ENCODE results near the gene CDC42EP1. TPM values are rescaled to one million over a fixed set of nuclear protein-coding genes. Genes with fewer than 3 reads are reported as not detected.
A peak's percentile ranks its signal among the peaks of the same experiment; 100 is the strongest.

CDC42EP1 gene
- total RNA-seq, 4 donors from 2014 or later: 44.4 to 80.1 (median 70.5) TPM

DNA sequence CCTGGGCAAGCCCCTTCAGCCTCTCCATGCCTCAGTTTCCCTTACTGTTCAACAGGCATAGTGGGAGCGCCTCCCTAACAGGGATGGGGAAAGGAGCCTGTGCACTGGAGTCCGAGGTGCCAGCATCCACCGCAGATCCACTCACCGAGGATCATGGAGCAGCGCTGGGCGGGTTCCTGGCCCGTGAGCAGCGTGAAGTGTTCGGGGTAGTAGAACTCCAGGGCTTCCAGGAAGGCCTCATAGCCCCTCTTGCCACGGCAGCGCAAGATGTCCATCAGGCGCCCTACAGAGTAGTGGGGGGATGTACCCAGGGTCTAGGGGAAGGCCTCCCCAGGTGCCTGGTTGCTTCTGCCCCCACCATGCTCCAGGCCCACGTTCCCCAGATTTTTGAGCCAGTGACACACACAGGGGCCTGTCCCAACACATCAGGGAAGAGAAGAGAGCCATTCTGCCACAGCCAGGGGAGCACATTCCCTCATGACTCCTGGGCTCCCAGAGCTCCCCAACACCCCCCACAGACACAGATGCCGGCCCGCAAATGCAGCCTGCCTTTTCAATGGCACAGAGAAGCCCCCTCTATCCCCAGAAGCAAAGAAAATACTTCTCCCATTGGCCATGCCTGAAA is 42.3 kb upstream of the CDC42EP1 start:
- TF ChIP-seq POLR2A (IDR thresholded peaks at IDR 0.05): no peak
- TF ChIP-seq, protein P1, sequence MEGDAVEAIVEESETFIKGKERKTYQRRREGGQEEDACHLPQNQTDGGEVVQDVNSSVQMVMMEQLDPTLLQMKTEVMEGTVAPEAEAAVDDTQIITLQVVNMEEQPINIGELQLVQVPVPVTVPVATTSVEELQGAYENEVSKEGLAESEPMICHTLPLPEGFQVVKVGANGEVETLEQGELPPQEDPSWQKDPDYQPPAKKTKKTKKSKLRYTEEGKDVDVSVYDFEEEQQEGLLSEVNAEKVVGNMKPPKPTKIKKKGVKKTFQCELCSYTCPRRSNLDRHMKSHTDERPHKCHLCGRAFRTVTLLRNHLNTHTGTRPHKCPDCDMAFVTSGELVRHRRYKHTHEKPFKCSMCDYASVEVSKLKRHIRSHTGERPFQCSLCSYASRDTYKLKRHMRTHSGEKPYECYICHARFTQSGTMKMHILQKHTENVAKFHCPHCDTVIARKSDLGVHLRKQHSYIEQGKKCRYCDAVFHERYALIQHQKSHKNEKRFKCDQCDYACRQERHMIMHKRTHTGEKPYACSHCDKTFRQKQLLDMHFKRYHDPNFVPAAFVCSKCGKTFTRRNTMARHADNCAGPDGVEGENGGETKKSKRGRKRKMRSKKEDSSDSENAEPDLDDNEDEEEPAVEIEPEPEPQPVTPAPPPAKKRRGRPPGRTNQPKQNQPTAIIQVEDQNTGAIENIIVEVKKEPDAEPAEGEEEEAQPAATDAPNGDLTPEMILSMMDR (IDR thresholded peaks at IDR 0.05): no peak
- WGBS, 2 donors: 66 to 74% methylated on average over 11 to 15 of the region's 15 CpGs
- intact Hi-C loops (cut with DNase I; ENCODE audit: low total_unique reads): no loop called here
- no peak overlapping the region for H3K4me3 ChIP-seq (ENCODE audit: low read depth, poor library complexity, severe bottlenecking)
- no peak for DNase-seq (ENCODE audit: low spot score in 2 of 2)

DNA sequence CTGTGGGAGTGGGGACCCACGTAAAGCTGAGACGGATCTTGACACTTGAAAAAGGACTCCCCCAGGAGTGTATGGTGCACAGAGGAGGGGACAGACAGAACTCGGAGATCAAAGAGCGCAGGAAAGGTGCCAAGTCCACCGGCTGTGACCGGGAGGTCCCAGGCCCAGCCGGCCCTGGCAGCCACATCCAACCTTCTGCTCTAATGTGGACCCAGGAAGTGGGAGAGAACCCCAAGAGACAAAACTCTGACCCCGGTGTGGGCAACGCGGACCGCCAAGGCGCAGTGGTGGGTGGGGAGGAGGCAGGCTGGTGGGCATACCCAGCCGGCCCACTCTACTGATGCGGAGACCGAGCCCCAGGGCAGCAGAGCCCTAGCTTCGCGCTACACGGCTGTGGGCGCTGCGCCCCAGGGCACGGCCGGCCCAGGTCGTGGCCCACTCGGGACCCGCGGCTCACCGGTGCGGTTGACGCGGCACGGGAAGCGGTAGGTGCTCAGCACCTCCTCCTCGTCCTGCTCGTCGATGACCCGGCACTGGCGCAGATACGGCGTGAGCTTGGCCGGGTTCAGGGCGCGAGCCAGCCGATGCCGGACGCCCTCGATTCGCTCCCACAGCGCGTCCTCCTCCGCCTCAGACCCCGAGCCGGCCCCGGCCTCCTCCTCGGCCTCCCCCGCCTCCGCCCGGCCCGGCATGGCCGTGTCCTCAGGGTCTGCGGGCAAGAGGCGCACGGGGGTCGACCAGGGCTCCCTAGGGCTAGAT is 41.6 kb upstream of the CDC42EP1 start:
- no peak for TF ChIP-seq POLR2A (IDR thresholded peaks at IDR 0.05)
- TF ChIP-seq, protein P1 (IDR thresholded peaks at IDR 0.05): no peak
- H3K4me3 ChIP-seq (ENCODE audit: low read depth, poor library complexity, severe bottlenecking): peak overlapping the region; percentile 43
- DNase-seq (ENCODE audit: low spot score in 2 of 2): no peak
- intact Hi-C loops (cut with DNase I; ENCODE audit: low total_unique reads): no loop called here
- 9 to 14% methylated on average over 31 to 41 of the region's 63 CpGs for WGBS, 2 donors

DNA sequence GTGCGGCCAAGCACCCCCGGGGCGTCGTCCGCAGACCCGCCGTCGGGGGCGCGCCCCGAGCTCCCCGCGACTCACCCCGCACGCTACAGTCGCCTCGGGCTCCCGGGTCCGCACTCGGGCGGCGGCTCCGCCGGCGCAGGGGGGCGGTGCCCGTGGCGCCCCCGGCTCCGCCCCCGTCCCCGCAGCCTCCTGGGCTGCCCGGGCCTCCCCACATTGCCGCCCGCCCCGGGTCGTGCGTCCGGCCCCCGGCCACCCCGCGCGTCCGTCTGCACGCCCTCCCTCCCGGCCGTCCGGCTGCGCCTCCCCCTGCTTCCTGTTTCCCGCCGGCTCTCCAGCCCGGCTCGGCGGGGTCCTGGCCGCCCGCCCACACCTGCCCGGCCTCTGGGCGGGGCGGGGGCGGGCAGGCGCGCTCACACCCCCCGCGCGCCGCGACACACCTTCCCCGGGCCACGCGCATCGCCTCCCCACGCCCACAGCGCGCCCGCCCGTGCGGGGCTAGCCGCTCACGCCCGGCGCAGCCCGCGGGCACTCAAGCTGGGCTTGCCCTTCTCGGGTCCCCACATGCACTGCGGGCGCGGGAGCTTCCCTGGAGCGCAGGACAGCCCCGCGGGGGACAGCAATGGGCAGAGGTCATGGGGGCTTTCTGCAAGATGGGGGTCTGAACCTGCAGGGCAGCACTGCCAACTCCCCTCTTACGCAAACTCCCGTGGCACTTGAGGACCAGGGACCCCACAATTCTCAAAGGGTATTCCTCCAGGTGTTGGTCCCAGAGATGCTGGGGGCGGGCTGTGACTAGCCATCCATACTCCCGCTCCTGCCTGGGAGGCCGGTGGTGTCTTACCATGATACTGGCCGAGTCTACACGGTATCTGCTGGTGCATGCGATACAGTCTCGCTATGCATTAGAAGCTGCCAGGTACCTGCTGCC is 40.7 kb upstream of the CDC42EP1 start, which contains the start of gene CARD10:
Gene CARD10, minus strand, starts transcription at position 148 of the 928 bp plus-strand sequence. CDS start 215 bp downstream, outside the sequence.
- TF ChIP-seq POLR2A (IDR thresholded peaks at IDR 0.05): no peak
- TF ChIP-seq, protein P1 (IDR thresholded peaks at IDR 0.05): no peak
- intact Hi-C loops (cut with DNase I; ENCODE audit: low total_unique reads): loop anchor here (10.0 kb wide), 1 partner anchor 65 kb away; the partner anchor contains the start of gene LGALS2
- DNase-seq (ENCODE audit: low spot score in 2 of 2): no peak
- peak within 1 kb of the TSS; percentile 43 for H3K4me3 ChIP-seq (ENCODE audit: low read depth, poor library complexity, severe bottlenecking)
- WGBS, 2 donors: 13 to 14% methylated on average over 18 to 20 of the region's 99 CpGs

DNA sequence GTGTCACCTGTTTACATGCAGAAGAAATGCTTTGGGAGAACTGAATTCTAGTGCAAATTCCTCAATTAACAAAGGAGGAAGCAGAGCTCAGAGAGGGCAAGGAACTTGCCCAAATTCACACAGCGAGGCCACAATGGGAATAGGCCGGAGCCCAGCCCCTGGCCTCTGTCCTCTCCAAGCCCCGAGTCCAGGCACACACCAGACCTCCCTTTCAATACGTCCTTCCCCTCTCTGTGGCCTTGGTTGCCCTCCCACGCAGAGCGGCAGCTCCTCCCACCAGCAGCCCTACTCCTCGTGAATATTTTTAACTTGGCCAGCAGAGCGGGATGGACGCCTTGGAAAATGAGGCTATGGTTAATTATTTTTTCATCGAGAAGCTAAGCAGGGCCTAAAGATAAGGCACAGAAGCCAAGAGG is 39.5 kb upstream of the CDC42EP1 start:
- 56 to 60% methylated on average over 10 of the region's 10 CpGs for WGBS, 2 donors
- TF ChIP-seq, protein P1 (IDR thresholded peaks at IDR 0.05): no peak
- TF ChIP-seq POLR2A (IDR thresholded peaks at IDR 0.05): no peak
- no peak overlapping the region for H3K4me3 ChIP-seq (ENCODE audit: low read depth, poor library complexity, severe bottlenecking)
- intact Hi-C loops (cut with DNase I; ENCODE audit: low total_unique reads): loop anchor here (10.0 kb wide), 1 partner anchor 64 kb away; the partner anchor contains the start of gene LGALS2
- no peak for DNase-seq (ENCODE audit: low spot score in 2 of 2)

DNA sequence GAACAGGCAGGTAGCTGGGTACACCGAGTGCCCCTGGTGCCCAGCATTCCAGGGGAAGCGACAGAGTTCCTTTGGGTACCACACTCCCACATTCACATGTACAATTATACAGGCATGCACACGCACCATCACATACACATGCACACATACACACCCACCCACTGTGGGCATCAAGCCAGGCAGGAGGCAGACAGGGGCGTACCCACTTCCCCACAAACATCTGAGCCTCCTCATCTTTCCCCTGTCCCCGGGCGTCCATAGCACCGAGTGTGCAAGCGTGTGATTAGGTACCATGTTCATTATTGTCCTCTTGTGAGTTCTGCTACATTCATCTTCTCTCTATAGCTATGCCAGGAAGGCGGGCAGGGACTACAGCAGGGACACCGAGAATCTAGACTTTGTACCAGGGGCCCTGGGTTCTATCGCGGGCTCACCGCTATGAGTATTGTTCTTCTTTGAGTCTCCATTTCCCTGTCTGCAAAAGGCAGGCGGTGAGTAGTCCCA is 39.0 kb upstream of the CDC42EP1 start:
- no peak for DNase-seq (ENCODE audit: low spot score in 2 of 2)
- intact Hi-C loops (cut with DNase I; ENCODE audit: low total_unique reads): loop anchor here (10.0 kb wide), 1 partner anchor 64 kb away; the partner anchor contains the start of gene LGALS2
- H3K4me3 ChIP-seq (ENCODE audit: low read depth, poor library complexity, severe bottlenecking): no peak overlapping the region
- no peak for TF ChIP-seq POLR2A (IDR thresholded peaks at IDR 0.05)
- TF ChIP-seq, protein P1 (IDR thresholded peaks at IDR 0.05): no peak
- WGBS, 2 donors: 64 to 66% methylated on average over 14 of the region's 14 CpGs
